ENCODE measurements around the gene BHLHA9.
"Not testable (repeated sequence)": the region's sequence is repeated elsewhere in the genome, so short reads cannot be mapped to it uniquely, and the experiment has no call there.

Gene BHLHA9

DNA sequence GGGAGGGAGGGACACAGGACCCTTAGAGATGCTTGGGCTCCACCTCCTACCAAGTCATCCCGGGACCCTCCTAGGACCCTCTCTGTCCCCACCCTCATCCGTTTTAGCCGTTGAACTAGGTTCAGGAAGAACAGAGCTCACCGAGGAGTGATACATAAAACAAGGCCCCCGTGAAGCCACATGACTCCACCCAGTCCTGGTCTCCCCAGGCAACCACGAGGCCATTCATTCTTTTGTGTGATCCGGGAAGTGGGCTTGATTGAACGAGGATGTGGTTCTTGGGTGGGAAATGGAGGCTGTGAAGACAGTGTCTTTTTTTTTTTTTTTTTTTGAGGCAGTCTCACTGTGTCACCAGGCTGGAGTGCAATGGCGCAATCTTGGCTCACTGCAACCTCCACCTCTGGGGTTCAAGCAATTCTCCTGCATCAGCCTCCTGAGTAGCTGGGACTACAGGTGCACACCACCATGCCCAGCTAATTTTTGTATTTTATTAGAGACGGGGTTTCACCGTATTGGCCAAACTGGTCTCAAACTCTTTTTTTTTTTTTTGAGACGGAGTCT, 24.0 kb downstream of the BHLHA9 start:
- peaks cover 14 to 20% of the 10 kb centered on the region in 2 donors for H3K27me3 ChIP-seq (ENCODE audit: control insufficient read depth in 1 of 2, insufficient read depth in 2 of 2, low read length in 2 of 2)
- H3K4me3 ChIP-seq (ENCODE audit: low read depth in 1 of 2, low read length in 2 of 2) = no peak overlapping the region
- no peak overlapping the region for H3K27ac ChIP-seq (ENCODE audit: low read depth, low read length)
- H3K4me1 ChIP-seq (ENCODE audit: control insufficient read depth in 1 of 2, insufficient read depth in 2 of 2, low read length in 2 of 2) = peaks cover 0 to 14% of the 10 kb centered on the region in 2 donors
- no peaks in the 10 kb centered on the region for H3K9me3 ChIP-seq (ENCODE audit: control insufficient read depth in 1 of 2, low read length in 2 of 2)
- no peaks in the 10 kb centered on the region for H3K36me3 ChIP-seq (ENCODE audit: control insufficient read depth in 1 of 2, insufficient read depth in 2 of 2, low read length in 2 of 2)
- no peak overlapping the region for H3K9ac ChIP-seq (ENCODE audit: low read depth in 1 of 2, low read length in 2 of 2)

- H3K9ac ChIP-seq (ENCODE audit: low read depth in 1 of 2, low read length in 2 of 2) = no peak overlapping the region
- peaks cover 14 to 21% of the 10 kb centered on the region in 2 donors for H3K27me3 ChIP-seq (ENCODE audit: control insufficient read depth in 1 of 2, insufficient read depth in 2 of 2, low read length in 2 of 2)
- no peak overlapping the region for H3K4me3 ChIP-seq (ENCODE audit: low read depth in 1 of 2, low read length in 2 of 2)
These were observed 28.4 kb downstream of the BHLHA9 start for GRCh38 chr17:1298606-1299005.

DNA sequence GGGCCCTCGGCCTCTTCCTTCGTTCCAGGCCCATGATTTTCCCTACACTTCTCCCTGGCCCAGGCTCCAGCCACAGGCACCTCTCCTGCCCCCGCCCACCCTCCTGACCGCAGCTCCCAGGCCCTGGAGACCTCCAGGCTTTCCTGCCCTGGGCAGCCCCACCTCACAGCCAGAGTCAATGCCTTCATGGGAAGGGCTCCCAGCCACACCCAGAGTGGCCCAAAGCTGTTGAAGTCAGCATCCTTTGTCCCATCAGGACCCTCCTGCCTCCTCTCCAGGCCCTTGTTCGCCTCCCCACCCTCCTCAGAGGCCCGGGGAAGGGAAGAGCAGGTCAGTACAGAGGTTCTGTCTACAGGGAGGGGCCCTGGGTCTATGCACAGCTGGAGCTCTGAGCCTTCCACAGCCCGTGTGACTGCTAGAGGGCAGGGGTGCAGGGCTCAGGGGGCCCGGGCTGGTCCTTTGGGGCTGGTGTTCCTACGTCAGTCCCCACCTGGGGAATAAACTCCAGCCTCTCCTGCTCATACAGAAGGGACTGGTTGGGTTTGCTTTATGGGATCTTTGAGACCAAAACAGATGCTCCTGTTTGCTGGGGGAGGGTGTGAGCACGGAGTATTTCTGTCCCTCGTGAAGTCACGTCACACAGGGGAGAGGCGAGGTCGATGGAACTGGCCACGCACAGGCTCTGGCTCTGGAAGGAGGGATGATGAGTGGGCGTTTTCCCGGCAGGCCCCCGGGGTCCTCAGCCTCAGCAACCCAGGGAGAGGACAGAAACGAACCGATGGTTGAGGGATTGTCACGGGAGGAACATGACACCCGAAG, 29.5 kb downstream of the BHLHA9 start:
- H3K9me3 ChIP-seq (ENCODE audit: control insufficient read depth in 1 of 2, low read length in 2 of 2) = no peaks in the 10 kb centered on the region
- H3K36me3 ChIP-seq (ENCODE audit: control insufficient read depth in 1 of 2, insufficient read depth in 2 of 2, low read length in 2 of 2) = no peaks in the 10 kb centered on the region
- H3K27ac ChIP-seq (ENCODE audit: low read depth, low read length) = no peak overlapping the region
- no peak overlapping the region for H3K9ac ChIP-seq (ENCODE audit: low read depth in 1 of 2, low read length in 2 of 2)
- no peak overlapping the region for H3K4me3 ChIP-seq (ENCODE audit: low read depth in 1 of 2, low read length in 2 of 2)
- H3K4me1 ChIP-seq (ENCODE audit: control insufficient read depth in 1 of 2, insufficient read depth in 2 of 2, low read length in 2 of 2) = peaks cover 0 to 12% of the 10 kb centered on the region in 2 donors
- H3K27me3 ChIP-seq (ENCODE audit: control insufficient read depth in 1 of 2, insufficient read depth in 2 of 2, low read length in 2 of 2) = peaks cover 14 to 21% of the 10 kb centered on the region in 2 donors

More at GRCh38 chr17:1298606-1299005, 28.4 kb downstream of the BHLHA9 start:
- Histone ChIP-seq H3K27ac (ENCODE audit: low read depth, low read length) (no peak overlapping the region), H3K36me3 (ENCODE audit: control insufficient read depth in 1 of 2, insufficient read depth in 2 of 2, low read length in 2 of 2) (no peaks in the 10 kb centered on the region), H3K4me1 (ENCODE audit: control insufficient read depth in 1 of 2, insufficient read depth in 2 of 2, low read length in 2 of 2) (peaks cover 0 to 14% of the 10 kb centered on the region in 2 donors), H3K9me3 (ENCODE audit: control insufficient read depth in 1 of 2, low read length in 2 of 2) (no peaks in the 10 kb centered on the region)

GRCh38 chr17:1300371-1300905, 30.2 kb downstream of the BHLHA9 start:
- H3K4me1 ChIP-seq (ENCODE audit: control insufficient read depth in 1 of 2, insufficient read depth in 2 of 2, low read length in 2 of 2) = peaks cover 0 to 11% of the 10 kb centered on the region in 2 donors
- H3K27me3 ChIP-seq (ENCODE audit: control insufficient read depth in 1 of 2, insufficient read depth in 2 of 2, low read length in 2 of 2) = peaks cover 14 to 21% of the 10 kb centered on the region in 2 donors
- H3K4me3 ChIP-seq (ENCODE audit: low read depth in 1 of 2, low read length in 2 of 2) = no peak overlapping the region
- H3K9me3 ChIP-seq (ENCODE audit: control insufficient read depth in 1 of 2, low read length in 2 of 2) = no peaks in the 10 kb centered on the region
- H3K27ac ChIP-seq (ENCODE audit: low read depth, low read length) = no peak overlapping the region
- no peak overlapping the region for H3K9ac ChIP-seq (ENCODE audit: low read depth in 1 of 2, low read length in 2 of 2)
- H3K36me3 ChIP-seq (ENCODE audit: control insufficient read depth in 1 of 2, insufficient read depth in 2 of 2, low read length in 2 of 2) = no peaks in the 10 kb centered on the region

DNA sequence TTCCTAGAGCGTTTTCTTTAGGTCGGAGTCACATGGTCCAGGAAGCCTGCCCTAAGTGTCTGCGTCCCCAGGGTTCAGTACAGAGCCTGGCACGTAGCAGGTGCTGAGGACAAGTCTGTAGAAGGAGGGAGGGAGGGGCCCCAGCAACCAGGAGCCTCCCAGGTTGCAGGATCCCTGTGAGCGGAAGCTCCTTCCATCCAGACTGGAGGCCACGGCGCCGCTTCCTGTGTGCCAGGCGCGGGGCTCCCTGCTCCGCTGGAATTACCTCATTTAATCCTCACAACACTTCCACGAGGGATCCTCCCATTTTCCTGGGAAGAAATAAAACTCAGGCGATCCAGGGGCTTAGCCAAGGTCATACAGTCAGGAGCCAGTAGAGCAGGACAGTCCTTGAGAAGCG, 31.3 kb downstream of the BHLHA9 start:
- Histone ChIP-seq H3K27me3 (ENCODE audit: control insufficient read depth in 1 of 2, insufficient read depth in 2 of 2, low read length in 2 of 2) (peaks cover 14 to 21% of the 10 kb centered on the region in 2 donors), H3K27ac (ENCODE audit: low read depth, low read length) (no peak overlapping the region), H3K36me3 (ENCODE audit: control insufficient read depth in 1 of 2, insufficient read depth in 2 of 2, low read length in 2 of 2) (no peaks in the 10 kb centered on the region), H3K9ac (ENCODE audit: low read depth in 1 of 2, low read length in 2 of 2) (no peak overlapping the region), H3K4me3 (ENCODE audit: low read depth in 1 of 2, low read length in 2 of 2) (no peak overlapping the region), H3K9me3 (ENCODE audit: control insufficient read depth in 1 of 2, low read length in 2 of 2) (no peaks in the 10 kb centered on the region), H3K4me1 (ENCODE audit: control insufficient read depth in 1 of 2, insufficient read depth in 2 of 2, low read length in 2 of 2) (peaks cover 0 to 11% of the 10 kb centered on the region in 2 donors)

- no peak overlapping the region for H3K9ac ChIP-seq (ENCODE audit: low read depth in 1 of 2, low read length in 2 of 2)
- H3K4me3 ChIP-seq (ENCODE audit: low read depth in 1 of 2, low read length in 2 of 2) = no peak overlapping the region
- H3K4me1 ChIP-seq (ENCODE audit: control insufficient read depth in 1 of 2, insufficient read depth in 2 of 2, low read length in 2 of 2) = peaks cover 0 to 11% of the 10 kb centered on the region in 2 donors
- no peaks in the 10 kb centered on the region for H3K36me3 ChIP-seq (ENCODE audit: control insufficient read depth in 1 of 2, insufficient read depth in 2 of 2, low read length in 2 of 2)
- H3K27me3 ChIP-seq (ENCODE audit: control insufficient read depth in 1 of 2, insufficient read depth in 2 of 2, low read length in 2 of 2) = peaks cover 13 to 16% of the 10 kb centered on the region in 2 donors
- no peak overlapping the region for H3K27ac ChIP-seq (ENCODE audit: low read depth, low read length)
- H3K9me3 ChIP-seq (ENCODE audit: control insufficient read depth in 1 of 2, low read length in 2 of 2) = no peaks in the 10 kb centered on the region
These were observed 32.5 kb downstream of the BHLHA9 start for GRCh38 chr17:1302761-1303160.

- Histone ChIP-seq H3K36me3 (ENCODE audit: control insufficient read depth in 1 of 2, insufficient read depth in 2 of 2, low read length in 2 of 2) (no peaks in the 10 kb centered on the region), H3K27ac (ENCODE audit: low read depth, low read length) (no peak overlapping the region), H3K4me1 (ENCODE audit: control insufficient read depth in 1 of 2, insufficient read depth in 2 of 2, low read length in 2 of 2) (no peaks in the 10 kb centered on the region), H3K4me3 (ENCODE audit: low read depth in 1 of 2, low read length in 2 of 2) (no peak overlapping the region), H3K9me3 (ENCODE audit: control insufficient read depth in 1 of 2, low read length in 2 of 2) (no peaks in the 10 kb centered on the region), H3K9ac (ENCODE audit: low read depth in 1 of 2, low read length in 2 of 2) (no peak overlapping the region), H3K27me3 (ENCODE audit: control insufficient read depth in 1 of 2, insufficient read depth in 2 of 2, low read length in 2 of 2) (no peaks in the 10 kb centered on the region)
These were observed 34.3 kb downstream of the BHLHA9 start for GRCh38 chr17:1304522-1304921.

GRCh38 chr17:1304962-1305563, 34.8 kb downstream of the BHLHA9 start:
- Histone ChIP-seq H3K27me3 (ENCODE audit: control insufficient read depth in 1 of 2, insufficient read depth in 2 of 2, low read length in 2 of 2) (no peaks in the 10 kb centered on the region), H3K9me3 (ENCODE audit: control insufficient read depth in 1 of 2, low read length in 2 of 2) (no peaks in the 10 kb centered on the region), H3K27ac (ENCODE audit: low read depth, low read length) (no peak overlapping the region), H3K9ac (ENCODE audit: low read depth in 1 of 2, low read length in 2 of 2) (no peak overlapping the region), H3K4me3 (ENCODE audit: low read depth in 1 of 2, low read length in 2 of 2) (no peak overlapping the region), H3K4me1 (ENCODE audit: control insufficient read depth in 1 of 2, insufficient read depth in 2 of 2, low read length in 2 of 2) (no peaks in the 10 kb centered on the region), H3K36me3 (ENCODE audit: control insufficient read depth in 1 of 2, insufficient read depth in 2 of 2, low read length in 2 of 2) (no peaks in the 10 kb centered on the region)

GRCh38 chr17:1307829-1308228, 37.6 kb downstream of the BHLHA9 start:
- H3K27me3 ChIP-seq (ENCODE audit: control insufficient read depth in 1 of 2, insufficient read depth in 2 of 2, low read length in 2 of 2); H3K4me1 ChIP-seq (ENCODE audit: control insufficient read depth in 1 of 2, insufficient read depth in 2 of 2, low read length in 2 of 2); H3K36me3 ChIP-seq (ENCODE audit: control insufficient read depth in 1 of 2, insufficient read depth in 2 of 2, low read length in 2 of 2); H3K9me3 ChIP-seq (ENCODE audit: control insufficient read depth in 1 of 2, low read length in 2 of 2); H3K9ac ChIP-seq (ENCODE audit: low read depth in 1 of 2, low read length in 2 of 2); H3K4me3 ChIP-seq (ENCODE audit: low read depth in 1 of 2, low read length in 2 of 2); H3K27ac ChIP-seq (ENCODE audit: low read depth, low read length): not testable (repeated sequence)

DNA sequence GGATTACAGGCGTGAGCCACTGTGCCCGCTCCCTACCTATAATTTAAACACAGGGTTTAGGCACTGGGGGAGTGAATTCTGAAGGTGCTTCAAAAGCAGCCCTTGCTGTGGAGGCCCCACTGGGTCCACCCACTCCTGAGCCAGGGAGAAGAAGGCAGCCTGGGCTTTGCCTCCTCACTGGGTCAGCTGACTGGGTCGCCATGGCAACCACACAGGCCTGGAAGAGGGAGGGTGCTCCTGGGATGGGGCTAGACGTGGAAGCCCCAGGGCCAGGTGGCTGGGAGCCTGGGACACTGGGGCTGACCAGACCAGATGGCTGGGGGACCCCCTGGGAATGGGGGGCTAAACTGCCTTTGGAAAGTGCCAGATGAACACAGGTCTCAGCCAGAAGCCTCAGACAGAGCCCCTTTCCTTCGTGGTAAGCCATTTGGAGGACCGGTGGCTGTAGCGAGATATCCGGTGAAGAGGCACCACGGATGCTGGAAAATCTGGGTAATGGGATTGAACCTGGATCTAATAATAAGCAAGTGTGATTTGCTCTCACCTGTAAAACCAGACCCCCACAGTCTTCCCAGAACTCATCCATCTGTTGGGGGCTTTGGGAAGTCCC, 42.1 kb downstream of the BHLHA9 start:
- no peak overlapping the region for H3K27ac ChIP-seq (ENCODE audit: low read depth, low read length)
- H3K4me1 ChIP-seq (ENCODE audit: control insufficient read depth in 1 of 2, insufficient read depth in 2 of 2, low read length in 2 of 2) = no peaks in the 10 kb centered on the region
- no peaks in the 10 kb centered on the region for H3K27me3 ChIP-seq (ENCODE audit: control insufficient read depth in 1 of 2, insufficient read depth in 2 of 2, low read length in 2 of 2)
- no peak overlapping the region for H3K9ac ChIP-seq (ENCODE audit: low read depth in 1 of 2, low read length in 2 of 2)
- no peaks in the 10 kb centered on the region for H3K9me3 ChIP-seq (ENCODE audit: control insufficient read depth in 1 of 2, low read length in 2 of 2)
- no peaks in the 10 kb centered on the region for H3K36me3 ChIP-seq (ENCODE audit: control insufficient read depth in 1 of 2, insufficient read depth in 2 of 2, low read length in 2 of 2)
- H3K4me3 ChIP-seq (ENCODE audit: low read depth in 1 of 2, low read length in 2 of 2) = no peak overlapping the region

All from duodenal mucosa (tissue), 2 donors.